Lower lobe of right lung (tissue), 2 donors: ENCODE data around the gene ZDHHC22. TPM values are rescaled to one million over a fixed set of nuclear protein-coding genes. Genes with fewer than 3 reads are reported as not detected.

Experiments
- ATAC-seq, 2 donors: fragments of 200-7000 bp; cut with Tn5 transposase; one replicate each; pipeline ENCODE4 v1.9.1; 2020 to 2022; ENCODE audit warnings: mild to moderate bottlenecking in 2 of 2, moderate library complexity in 2 of 2
- DNase-seq: peaks from one replicate; pipeline ENCODE4 v3.0.0-alpha.2; 2020
- H3K27ac ChIP-seq: fragments of 200-600 bp; one replicate; pipeline ENCODE4 v1.8.0; 2022
- H3K27me3 ChIP-seq: fragments of 200-600 bp; one replicate; pipeline ENCODE4 v1.8.0; 2022; ENCODE audit warnings: low read depth
- H3K36me3 ChIP-seq: fragments of 200-600 bp; one replicate; pipeline ENCODE4 v1.8.0; 2022; ENCODE audit warnings: mild to moderate bottlenecking
- H3K4me1 ChIP-seq: fragments of 200-600 bp; one replicate; pipeline ENCODE4 v1.8.0; 2022
- H3K4me3 ChIP-seq: fragments of 200-600 bp; one replicate; pipeline ENCODE4 v1.8.0; 2022; ENCODE audit warnings: mild to moderate bottlenecking
- H3K9me3 ChIP-seq: fragments of 200-600 bp; one replicate; pipeline ENCODE4 v1.8.0; 2022
- intact Hi-C: fragments of 100-400 bp; cut with DNase I; formaldehyde crosslinking; loops from one replicate; pipeline ENCODE4 v1.11.0; 2022
- total RNA-seq: library from RNA; stranded (reverse); fragmentation: NEBNext Ultra II Directional; extraction: Animal tissue kit (Norgen Biotek cat#: 25700); gene quantifications from one replicate; pipeline ENCODE4 v1.2.1, GENCODE V29; 2021
- TF ChIP-seq, protein P1 (sequence below): fragments of 200-600 bp; IDR thresholded peaks from one replicate; pipeline ENCODE4 v1.8.0; 2022; ENCODE audit warnings: antibody characterized with exemption, mild to moderate bottlenecking
- donor health status: DM: no; HTN: yes; CAD: no; lungs with severe emphysema.

ZDHHC22 gene
- total RNA-seq, 1 donor from 2014 or later: not detected

DNA sequence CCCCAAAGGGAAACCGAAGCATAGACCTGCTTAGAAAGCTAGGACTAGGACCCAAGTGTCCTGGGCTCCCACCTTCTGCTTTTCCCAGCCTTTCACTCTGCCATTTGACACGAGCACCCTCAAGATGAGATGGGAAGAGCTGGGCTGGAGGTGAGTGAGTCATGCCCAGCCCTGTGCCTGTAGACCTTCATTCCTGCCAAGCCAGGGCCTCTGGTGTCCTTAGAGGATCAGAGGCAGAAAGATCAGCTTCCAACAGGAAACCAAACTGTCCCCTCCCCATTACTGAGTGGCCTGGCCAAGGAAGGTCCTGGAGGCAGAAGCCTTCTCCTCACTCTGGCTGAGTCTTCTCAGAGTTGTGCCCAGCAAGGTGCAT lies 43.5 kb upstream of the ZDHHC22 start:
- TF ChIP-seq, protein P1, sequence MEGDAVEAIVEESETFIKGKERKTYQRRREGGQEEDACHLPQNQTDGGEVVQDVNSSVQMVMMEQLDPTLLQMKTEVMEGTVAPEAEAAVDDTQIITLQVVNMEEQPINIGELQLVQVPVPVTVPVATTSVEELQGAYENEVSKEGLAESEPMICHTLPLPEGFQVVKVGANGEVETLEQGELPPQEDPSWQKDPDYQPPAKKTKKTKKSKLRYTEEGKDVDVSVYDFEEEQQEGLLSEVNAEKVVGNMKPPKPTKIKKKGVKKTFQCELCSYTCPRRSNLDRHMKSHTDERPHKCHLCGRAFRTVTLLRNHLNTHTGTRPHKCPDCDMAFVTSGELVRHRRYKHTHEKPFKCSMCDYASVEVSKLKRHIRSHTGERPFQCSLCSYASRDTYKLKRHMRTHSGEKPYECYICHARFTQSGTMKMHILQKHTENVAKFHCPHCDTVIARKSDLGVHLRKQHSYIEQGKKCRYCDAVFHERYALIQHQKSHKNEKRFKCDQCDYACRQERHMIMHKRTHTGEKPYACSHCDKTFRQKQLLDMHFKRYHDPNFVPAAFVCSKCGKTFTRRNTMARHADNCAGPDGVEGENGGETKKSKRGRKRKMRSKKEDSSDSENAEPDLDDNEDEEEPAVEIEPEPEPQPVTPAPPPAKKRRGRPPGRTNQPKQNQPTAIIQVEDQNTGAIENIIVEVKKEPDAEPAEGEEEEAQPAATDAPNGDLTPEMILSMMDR: no peak
- ATAC-seq (no peak), DNase-seq (no peak)
- Histone ChIP-seq H3K36me3 (no peaks in the 10 kb centered on the region), H3K4me1 (peaks cover 12% of the 10 kb centered on the region), H3K27me3 (peaks cover 34% of the 10 kb centered on the region), H3K4me3 (no peak overlapping the region), H3K9me3 (no peaks in the 10 kb centered on the region), H3K27ac (no peak overlapping the region)
- intact Hi-C loops: no loop called here

GRCh38 chr14:77184396-77185092 lies 43.0 kb upstream of the ZDHHC22 start:
- H3K9me3 ChIP-seq: no peaks in the 10 kb centered on the region
- H3K27me3 ChIP-seq: peaks cover 34% of the 10 kb centered on the region
- intact Hi-C loops: no loop called here

GRCh38 chr14:77183896-77184295 lies 42.3 kb upstream of the ZDHHC22 start:
- Histone ChIP-seq H3K36me3 (no peaks in the 10 kb centered on the region), H3K27me3 (peaks cover 34% of the 10 kb centered on the region), H3K27ac (no peak overlapping the region), H3K9me3 (no peaks in the 10 kb centered on the region), H3K4me1 (peaks cover 12% of the 10 kb centered on the region), H3K4me3 (no peak overlapping the region)
- TF ChIP-seq, protein P1: no peak
- no peak for ATAC-seq
- no peak for DNase-seq
- intact Hi-C loops: no loop called here

More at GRCh38 chr14:77184396-77185092, 43.0 kb upstream of the ZDHHC22 start:
- Histone ChIP-seq H3K27ac (no peak overlapping the region), H3K4me3 (no peak overlapping the region), H3K4me1 (peaks cover 12% of the 10 kb centered on the region), H3K36me3 (no peaks in the 10 kb centered on the region)
- TF ChIP-seq, protein P1: no peak
- ATAC-seq: no peak
- DNase-seq: no peak

GRCh38 chr14:77181603-77182437 lies 40.2 kb upstream of the ZDHHC22 start, which contains the start of gene TMEM63C:
Gene TMEM63C (plus strand): TSS chr14:77181798. CDS start chr14:77218814, 37,016 bp downstream.
- peaks cover 12% of the 10 kb centered on the region for H3K4me1 ChIP-seq
- no peaks in the 10 kb centered on the region for H3K36me3 ChIP-seq
- TF ChIP-seq, protein P1: no peak
- peak; percentile 53 to 72 for ATAC-seq
- H3K4me3 ChIP-seq: peak within 1 kb of the TSS; percentile 38
- peaks cover 34% of the 10 kb centered on the region for H3K27me3 ChIP-seq
- H3K27ac ChIP-seq: no peak within 1 kb of the TSS
- no peak for DNase-seq
- H3K9me3 ChIP-seq: no peaks in the 10 kb centered on the region
- intact Hi-C loops: no loop called here

DNA sequence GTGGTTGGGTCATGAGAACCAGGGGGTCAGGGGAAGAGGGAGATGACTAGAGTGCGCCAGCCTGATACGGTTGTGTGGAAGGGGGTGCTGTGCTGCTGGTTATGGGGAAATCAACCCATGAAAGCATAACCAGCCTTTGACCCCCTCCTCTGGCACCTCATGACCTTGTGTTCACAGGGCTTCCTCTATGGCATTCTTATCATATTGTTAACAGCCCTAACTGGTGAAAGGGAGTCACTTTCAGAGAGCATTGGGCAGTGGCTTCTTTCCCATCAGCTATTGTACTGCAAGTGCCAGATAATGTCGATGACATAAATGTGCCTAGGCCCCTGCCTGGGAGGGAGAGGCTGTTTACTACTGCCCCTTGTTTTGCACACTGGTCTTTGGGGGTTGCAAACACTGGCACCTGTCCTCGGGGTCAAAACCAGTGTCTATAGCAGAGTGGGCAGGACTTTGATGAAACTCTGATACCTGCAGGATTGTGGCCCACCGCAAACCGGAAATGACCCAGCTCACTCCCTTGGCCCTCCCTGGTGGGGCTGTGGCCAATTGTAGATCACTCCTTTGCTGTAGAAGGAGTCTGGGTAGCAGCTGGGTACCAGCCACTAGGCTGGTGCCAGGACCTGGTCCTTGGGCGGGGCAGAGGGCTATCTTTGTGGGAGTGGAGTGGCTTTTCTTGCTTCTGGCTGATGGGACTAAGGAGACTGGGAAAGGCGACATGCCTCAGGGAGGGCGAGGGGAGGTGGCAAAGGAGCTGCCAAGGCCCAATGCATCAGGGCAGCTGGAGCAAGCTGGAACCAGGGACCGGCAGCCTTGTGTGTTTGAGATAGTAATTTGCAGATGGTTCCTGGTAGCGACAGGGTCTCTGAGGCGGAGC lies 39.4 kb upstream of the ZDHHC22 start:
- H3K27me3 ChIP-seq: peaks cover 34% of the 10 kb centered on the region
- no peak overlapping the region for H3K27ac ChIP-seq
- DNase-seq: no peak
- ATAC-seq: peak in 1 of 2 donors; percentile 20
- no peaks in the 10 kb centered on the region for H3K9me3 ChIP-seq
- peak overlapping the region; percentile 38 for H3K4me3 ChIP-seq
- intact Hi-C loops: no loop called here
- peaks cover 12% of the 10 kb centered on the region for H3K4me1 ChIP-seq
- TF ChIP-seq, protein P1: no peak
- H3K36me3 ChIP-seq: no peaks in the 10 kb centered on the region
